Panc1 (cell line): ENCODE results near the gene SMIM29. TPM values are rescaled to one million over a fixed set of nuclear protein-coding genes. Genes with fewer than 3 reads are reported as not detected.

Experiments used
- ATAC-seq: fragments of 200-7000 bp; cut with Tn5 transposase; 2 replicates; pipeline ENCODE4 v1.9.1; 2020; ENCODE audit warnings: mild to moderate bottlenecking, moderate library complexity
- BruUV-seq: library from RNA; stranded (reverse); fragments of 400-500 nt; replicated peaks from 2 replicates; lab custom pipeline; 2021; lab: Mats Ljungman, UMichigan
- CTCF ChIA-PET: fragments of 300-600 bp; sonication (Branson Sonifier 250); formaldehyde crosslinking; loops from one replicate; lab custom pipeline; 2022; ENCODE audit warnings: antibody characterized with exemption; lab: Charles Lee
- POLR2A ChIA-PET: fragments of 300-600 bp; sonication (Branson Sonifier 250); formaldehyde crosslinking; loops from one replicate; lab custom pipeline; 2022; ENCODE audit warnings: antibody characterized with exemption; lab: Charles Lee
- DNase-seq: peaks from one replicate; pipeline ENCODE4 v3.0.0-alpha.2; 2010; ENCODE audit warnings: low read depth, low spot score
- H3K27ac ChIP-seq: 2 replicates; pipeline ENCODE4 v1.5.1; 2011; ENCODE audit warnings: mild to moderate bottlenecking, low read length, inconsistent platforms
- H3K27me3 ChIP-seq: fragments of 200-500 bp; sonication (Bioruptor generic); 2 replicates; pipeline ENCODE4 v1.6.0; 2014; ENCODE audit warnings: low read length, inconsistent platforms; ENCODE audit not compliant: control insufficient read depth, insufficient read depth
- H3K36me3 ChIP-seq: fragments of 200-500 bp; sonication (Bioruptor generic); 2 replicates; pipeline ENCODE4 v1.5.1; 2014; ENCODE audit warnings: inconsistent platforms, mild to moderate bottlenecking, low read length, moderate library complexity; ENCODE audit not compliant: control insufficient read depth, insufficient read depth
- H3K4me1 ChIP-seq: 2 replicates; pipeline ENCODE4 v1.5.1; 2011; ENCODE audit warnings: inconsistent platforms, mild to moderate bottlenecking, low read length, moderate library complexity; ENCODE audit not compliant: control insufficient read depth, insufficient read depth
- H3K4me3 ChIP-seq, 2 experiments: 2 replicates each; pipeline ENCODE4 v1.5.1; 2011 to 2012; ENCODE audit warnings: low read depth in 2 of 2, low read length in 2 of 2, mild to moderate bottlenecking in 2 of 2, inconsistent platforms in 1 of 2, moderate library complexity in 1 of 2
- H3K9me3 ChIP-seq: fragments of 200-500 bp; sonication (Bioruptor generic); 2 replicates; pipeline ENCODE4 v1.5.1; 2014; ENCODE audit warnings: low read depth, mild to moderate bottlenecking, inconsistent platforms, low read length, moderate library complexity; ENCODE audit not compliant: control insufficient read depth, insufficient read depth
- POLR2AphosphoS5 ChIP-seq: IDR thresholded peaks from 2 replicates; pipeline ENCODE4 v1.6.1; 2012; ENCODE audit warnings: mild to moderate bottlenecking, low read depth, low read length, moderate library complexity
- SIN3A ChIP-seq: IDR thresholded peaks from 2 replicates; pipeline ENCODE4 v1.6.1; 2012; ENCODE audit warnings: low read depth, mild to moderate bottlenecking, low read length, moderate library complexity, borderline replicate concordance; ENCODE audit not compliant: insufficient read depth
- TCF7L2 ChIP-seq: IDR thresholded peaks from 2 replicates; pipeline ENCODE4 v1.6.1; 2011; ENCODE audit warnings: mild to moderate bottlenecking, low read depth, low read length, inconsistent platforms
- in situ Hi-C: cut with HindIII; loops from 2 replicates; pipeline ENCODE4 v1.10.0; 2016; ENCODE audit warnings: low sequenced_read_pairs, low pct_unique_long_range_greater_than_20kb
- intact Hi-C: fragments of 100-400 bp; cut with micrococcal nuclease; formaldehyde crosslinking; loops from one replicate; pipeline ENCODE4 v1.10.0; 2022; ENCODE audit not compliant: unreplicated experiment
- total RNA-seq: library from RNA; stranded (reverse); gene quantifications from one replicate; pipeline ENCODE4 v1.2.1, GENCODE V29; 2021; ENCODE audit not compliant: unreplicated experiment
- TF ChIP-seq, protein P1 (sequence below): fragments of 450-650 bp; IDR thresholded peaks from 2 replicates; pipeline ENCODE4 v1.5.1; 2017; ENCODE audit warnings: mild to moderate bottlenecking
- TF ChIP-seq, protein P2 (sequence below), 2 experiments: IDR thresholded peaks; 2 replicates each; pipeline ENCODE4 v1.6.1; 2011 to 2012; ENCODE audit warnings: low read depth in 2 of 2, control low read depth in 1 of 2, low read length in 1 of 2, mild to moderate bottlenecking in 1 of 2, moderate library complexity in 1 of 2; ENCODE audit not compliant: insufficient read depth in 1 of 2

The SMIM29 gene
- total RNA-seq, 1 experiment from 2014 or later, result 35.6 TPM

DNA sequence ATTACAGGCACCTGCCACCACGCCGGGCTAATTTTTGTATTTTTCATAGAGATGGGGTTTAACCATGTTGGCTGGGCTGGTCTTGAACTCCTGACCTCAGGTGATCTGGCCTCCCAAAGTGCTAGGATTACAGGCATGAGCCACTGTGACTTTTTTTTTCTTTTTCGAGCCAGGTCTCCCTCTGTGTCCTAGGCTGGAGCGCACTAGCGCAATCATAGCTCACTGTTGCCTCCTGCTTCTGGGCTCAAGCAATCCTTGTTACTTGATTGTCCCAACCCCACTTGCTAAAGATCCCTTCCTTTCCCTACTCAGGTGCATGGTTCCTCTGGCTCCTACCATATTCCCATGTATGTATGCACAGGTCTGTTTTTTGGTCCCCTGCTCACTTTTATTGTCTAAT lies 27.4 kb upstream of the SMIM29 start:
- intact Hi-C loops, result no loop called here
- ATAC-seq, result no peak
- Histone ChIP-seq H3K36me3 (no peaks in the 10 kb centered on the region), H3K27ac (no peak overlapping the region), H3K27me3 (no peaks in the 10 kb centered on the region), H3K4me3 (no peak overlapping the region), H3K9me3 (no peaks in the 10 kb centered on the region), H3K4me1 (no peaks in the 10 kb centered on the region)
- TF ChIP-seq SIN3A (no peak), POLR2AphosphoS5 (no peak), TCF7L2 (no peak)
- TF ChIP-seq, protein P1, sequence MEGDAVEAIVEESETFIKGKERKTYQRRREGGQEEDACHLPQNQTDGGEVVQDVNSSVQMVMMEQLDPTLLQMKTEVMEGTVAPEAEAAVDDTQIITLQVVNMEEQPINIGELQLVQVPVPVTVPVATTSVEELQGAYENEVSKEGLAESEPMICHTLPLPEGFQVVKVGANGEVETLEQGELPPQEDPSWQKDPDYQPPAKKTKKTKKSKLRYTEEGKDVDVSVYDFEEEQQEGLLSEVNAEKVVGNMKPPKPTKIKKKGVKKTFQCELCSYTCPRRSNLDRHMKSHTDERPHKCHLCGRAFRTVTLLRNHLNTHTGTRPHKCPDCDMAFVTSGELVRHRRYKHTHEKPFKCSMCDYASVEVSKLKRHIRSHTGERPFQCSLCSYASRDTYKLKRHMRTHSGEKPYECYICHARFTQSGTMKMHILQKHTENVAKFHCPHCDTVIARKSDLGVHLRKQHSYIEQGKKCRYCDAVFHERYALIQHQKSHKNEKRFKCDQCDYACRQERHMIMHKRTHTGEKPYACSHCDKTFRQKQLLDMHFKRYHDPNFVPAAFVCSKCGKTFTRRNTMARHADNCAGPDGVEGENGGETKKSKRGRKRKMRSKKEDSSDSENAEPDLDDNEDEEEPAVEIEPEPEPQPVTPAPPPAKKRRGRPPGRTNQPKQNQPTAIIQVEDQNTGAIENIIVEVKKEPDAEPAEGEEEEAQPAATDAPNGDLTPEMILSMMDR, result no peak
- TF ChIP-seq, protein P2, sequence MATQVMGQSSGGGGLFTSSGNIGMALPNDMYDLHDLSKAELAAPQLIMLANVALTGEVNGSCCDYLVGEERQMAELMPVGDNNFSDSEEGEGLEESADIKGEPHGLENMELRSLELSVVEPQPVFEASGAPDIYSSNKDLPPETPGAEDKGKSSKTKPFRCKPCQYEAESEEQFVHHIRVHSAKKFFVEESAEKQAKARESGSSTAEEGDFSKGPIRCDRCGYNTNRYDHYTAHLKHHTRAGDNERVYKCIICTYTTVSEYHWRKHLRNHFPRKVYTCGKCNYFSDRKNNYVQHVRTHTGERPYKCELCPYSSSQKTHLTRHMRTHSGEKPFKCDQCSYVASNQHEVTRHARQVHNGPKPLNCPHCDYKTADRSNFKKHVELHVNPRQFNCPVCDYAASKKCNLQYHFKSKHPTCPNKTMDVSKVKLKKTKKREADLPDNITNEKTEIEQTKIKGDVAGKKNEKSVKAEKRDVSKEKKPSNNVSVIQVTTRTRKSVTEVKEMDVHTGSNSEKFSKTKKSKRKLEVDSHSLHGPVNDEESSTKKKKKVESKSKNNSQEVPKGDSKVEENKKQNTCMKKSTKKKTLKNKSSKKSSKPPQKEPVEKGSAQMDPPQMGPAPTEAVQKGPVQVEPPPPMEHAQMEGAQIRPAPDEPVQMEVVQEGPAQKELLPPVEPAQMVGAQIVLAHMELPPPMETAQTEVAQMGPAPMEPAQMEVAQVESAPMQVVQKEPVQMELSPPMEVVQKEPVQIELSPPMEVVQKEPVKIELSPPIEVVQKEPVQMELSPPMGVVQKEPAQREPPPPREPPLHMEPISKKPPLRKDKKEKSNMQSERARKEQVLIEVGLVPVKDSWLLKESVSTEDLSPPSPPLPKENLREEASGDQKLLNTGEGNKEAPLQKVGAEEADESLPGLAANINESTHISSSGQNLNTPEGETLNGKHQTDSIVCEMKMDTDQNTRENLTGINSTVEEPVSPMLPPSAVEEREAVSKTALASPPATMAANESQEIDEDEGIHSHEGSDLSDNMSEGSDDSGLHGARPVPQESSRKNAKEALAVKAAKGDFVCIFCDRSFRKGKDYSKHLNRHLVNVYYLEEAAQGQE (IDR thresholded peaks at IDR 0.05; ENCODE audit: insufficient read depth in 1 of 2, low read depth in 2 of 2, low read length in 1 of 2), result no peak
- ChIA-PET POLR2A (no interaction called here), CTCF (no interaction called here)
- no TSS peak for BruUV-seq
- in situ Hi-C loops, result no loop called here
- DNase-seq, result no peak

DNA sequence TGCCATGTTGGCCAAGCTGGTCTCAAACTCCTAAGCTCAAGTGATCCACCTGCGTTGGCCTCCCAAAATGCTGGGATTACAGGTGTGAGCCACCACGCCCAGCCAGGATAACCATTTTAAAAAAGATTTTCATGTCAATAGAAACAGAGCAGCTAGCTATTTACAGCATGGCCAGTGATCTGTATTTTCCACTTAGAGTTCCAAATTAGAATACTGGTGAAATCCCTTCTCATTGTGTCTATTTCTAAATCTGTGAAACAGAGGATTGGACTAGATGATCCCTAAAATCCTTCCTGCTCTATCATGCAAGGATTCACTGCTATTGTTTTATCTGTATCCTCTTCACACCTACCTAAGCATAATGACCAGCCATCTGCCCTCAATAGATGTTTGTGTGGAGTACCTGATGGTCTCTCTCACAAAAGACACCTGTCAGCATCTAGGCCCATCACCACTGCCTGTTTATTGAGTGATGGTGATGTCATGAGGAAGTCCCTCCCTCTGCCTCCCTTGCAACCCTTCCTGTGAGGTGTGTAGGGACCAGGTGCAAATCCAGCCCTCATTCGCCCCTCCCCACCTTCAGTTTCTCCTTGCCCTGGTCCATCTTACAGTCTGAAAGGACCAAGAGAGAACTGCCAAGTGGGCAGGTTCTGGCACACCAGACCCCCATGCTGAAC lies 26.5 kb upstream of the SMIM29 start:
- ATAC-seq, result no peak
- no peak overlapping the region for H3K27ac ChIP-seq
- no peak for TF ChIP-seq TCF7L2
- POLR2A ChIA-PET, result interaction anchor here (0.6 kb wide), 1 partner anchor 15 kb away, joined by 16 read pairs; no protein-coding TSS in a partner anchor
- H3K36me3 ChIP-seq, result no peaks in the 10 kb centered on the region
- no peaks in the 10 kb centered on the region for H3K9me3 ChIP-seq
- H3K4me1 ChIP-seq, result no peaks in the 10 kb centered on the region
- no peaks in the 10 kb centered on the region for H3K27me3 ChIP-seq
- DNase-seq, result no peak
- no TSS peak for BruUV-seq
- CTCF ChIA-PET, result no interaction called here
- H3K4me3 ChIP-seq, result no peak overlapping the region
- intact Hi-C loops (no loop called here), in situ Hi-C loops (no loop called here)

DNA sequence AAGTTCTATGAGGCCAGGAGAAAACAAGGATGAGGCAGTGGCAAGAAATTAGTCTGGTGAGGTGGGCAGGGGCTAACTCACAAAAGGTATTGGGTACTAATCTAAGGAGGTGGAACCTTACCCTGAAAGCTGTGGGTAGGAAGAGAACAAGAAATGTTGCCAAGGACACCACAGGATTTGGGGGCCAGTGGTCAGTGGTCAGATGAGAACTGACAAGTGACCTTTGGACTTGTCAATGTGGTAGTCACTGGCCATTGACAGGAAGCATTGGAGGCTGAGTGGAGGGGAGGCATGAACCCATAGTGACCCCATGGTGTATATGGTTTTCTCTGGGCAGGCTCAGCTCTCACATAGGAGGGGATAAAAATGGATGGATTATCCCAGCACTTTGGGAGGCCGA lies 25.3 kb upstream of the SMIM29 start:
- BruUV-seq, result no TSS peak
- no peak for DNase-seq
- H3K36me3 ChIP-seq, result no peaks in the 10 kb centered on the region
- H3K4me1 ChIP-seq, result no peaks in the 10 kb centered on the region
- ChIA-PET POLR2A (interaction anchor here (0.7 kb wide), 1 partner anchor 66 kb away, joined by 3 read pairs; no protein-coding TSS in a partner anchor), CTCF (no interaction called here)
- H3K4me3 ChIP-seq, result no peak overlapping the region
- in situ Hi-C loops, result no loop called here
- no peaks in the 10 kb centered on the region for H3K27me3 ChIP-seq
- intact Hi-C loops, result no loop called here
- TF ChIP-seq, protein P1, result no peak
- TF ChIP-seq TCF7L2, result no peak
- TF ChIP-seq, protein P2 (IDR thresholded peaks at IDR 0.05; ENCODE audit: insufficient read depth in 1 of 2, low read depth in 2 of 2, low read length in 1 of 2), result no peak
- TF ChIP-seq POLR2AphosphoS5, result no peak
- TF ChIP-seq SIN3A, result no peak
- no peak overlapping the region for H3K27ac ChIP-seq
- H3K9me3 ChIP-seq, result no peaks in the 10 kb centered on the region
- no peak for ATAC-seq
